Vagina (tissue), 2 donors: ENCODE measurements around the gene EFHC1.

ENCODE experiments used
- POLR2AphosphoS5 ChIP-seq, 2 donors: sonication (generic); formaldehyde crosslinking; IDR thresholded peaks; one replicate each; pipeline ENCODE4 v1.9.0; 2017; ENCODE audit warnings: antibody characterized with exemption in 2 of 2, mild to moderate bottlenecking in 2 of 2, low read depth in 1 of 2; ENCODE audit not compliant: insufficient read depth in 1 of 2
- TF ChIP-seq, protein P1 (sequence below), 3 experiments: fragments of 450-650 bp in 2 of 3; fragments of 200-600 bp in 1 of 3; sonication (generic) in 1 of 3; IDR thresholded peaks; one replicate each; pipeline ENCODE4 v1.5.1; 2017 to 2019; ENCODE audit warnings: antibody characterized with exemption in 3 of 3, mild to moderate bottlenecking in 2 of 3, moderate library complexity in 2 of 3

DNA sequence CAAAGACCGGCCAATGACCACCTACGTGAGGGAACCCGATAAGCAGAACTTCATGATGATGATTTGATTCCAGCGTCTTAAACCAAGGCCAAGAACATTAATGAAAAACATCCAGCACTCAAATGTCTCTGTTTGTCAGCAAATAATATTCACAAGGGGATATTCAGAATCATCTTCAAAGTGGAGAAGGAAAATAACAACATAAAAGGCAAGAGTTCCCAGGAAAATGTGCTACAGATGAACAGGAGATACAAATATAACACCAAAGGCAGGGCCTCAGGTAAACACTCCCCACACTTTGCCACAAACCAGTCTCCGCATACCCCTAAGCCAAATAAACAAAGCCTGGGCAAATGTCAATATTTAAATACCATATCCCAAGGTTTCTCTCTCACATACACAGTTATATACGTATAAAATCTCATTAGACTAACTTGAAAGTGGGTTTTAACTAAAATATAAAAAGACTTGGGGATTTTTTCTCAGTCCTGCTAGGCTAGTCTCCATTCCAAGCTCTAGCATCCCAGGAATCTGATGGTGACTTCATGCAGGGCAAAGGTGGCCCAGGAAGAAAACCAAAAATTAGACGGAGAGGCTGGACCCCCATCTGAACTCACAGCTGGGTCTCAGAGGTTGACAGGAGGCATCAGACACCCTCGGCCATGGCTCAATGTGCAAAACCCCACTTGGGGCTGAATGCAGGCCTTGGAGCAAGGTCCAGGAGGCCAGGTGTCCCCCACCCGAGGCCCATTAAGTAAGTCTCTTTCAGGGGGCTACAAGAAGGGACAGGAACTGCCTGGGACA is 124.7 kb downstream of the EFHC1 start:
- TF ChIP-seq, protein P1, sequence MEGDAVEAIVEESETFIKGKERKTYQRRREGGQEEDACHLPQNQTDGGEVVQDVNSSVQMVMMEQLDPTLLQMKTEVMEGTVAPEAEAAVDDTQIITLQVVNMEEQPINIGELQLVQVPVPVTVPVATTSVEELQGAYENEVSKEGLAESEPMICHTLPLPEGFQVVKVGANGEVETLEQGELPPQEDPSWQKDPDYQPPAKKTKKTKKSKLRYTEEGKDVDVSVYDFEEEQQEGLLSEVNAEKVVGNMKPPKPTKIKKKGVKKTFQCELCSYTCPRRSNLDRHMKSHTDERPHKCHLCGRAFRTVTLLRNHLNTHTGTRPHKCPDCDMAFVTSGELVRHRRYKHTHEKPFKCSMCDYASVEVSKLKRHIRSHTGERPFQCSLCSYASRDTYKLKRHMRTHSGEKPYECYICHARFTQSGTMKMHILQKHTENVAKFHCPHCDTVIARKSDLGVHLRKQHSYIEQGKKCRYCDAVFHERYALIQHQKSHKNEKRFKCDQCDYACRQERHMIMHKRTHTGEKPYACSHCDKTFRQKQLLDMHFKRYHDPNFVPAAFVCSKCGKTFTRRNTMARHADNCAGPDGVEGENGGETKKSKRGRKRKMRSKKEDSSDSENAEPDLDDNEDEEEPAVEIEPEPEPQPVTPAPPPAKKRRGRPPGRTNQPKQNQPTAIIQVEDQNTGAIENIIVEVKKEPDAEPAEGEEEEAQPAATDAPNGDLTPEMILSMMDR (IDR thresholded peaks at IDR 0.05): no peak
- no peak for TF ChIP-seq POLR2AphosphoS5 (IDR thresholded peaks at IDR 0.05; ENCODE audit: insufficient read depth in 1 of 2, low read depth in 1 of 2)
